GM18508 (cell line): ENCODE data around the gene ANKRD53.
A peak's percentile ranks its signal among the peaks of the same experiment; 100 is the strongest.
"Not testable (repeated sequence)": the region's sequence is repeated elsewhere in the genome, so short reads cannot be mapped to it uniquely, and the experiment has no call there.

ENCODE experiments used
- ATAC-seq: cut with Tn5 transposase; IDR thresholded peaks from one replicate; pipeline ENCODE4 v1.9.1; 2021; ENCODE audit warnings: moderate number of reproducible peaks; ENCODE audit not compliant: insufficient read depth, unreplicated experiment

The ANKRD53 gene

DNA sequence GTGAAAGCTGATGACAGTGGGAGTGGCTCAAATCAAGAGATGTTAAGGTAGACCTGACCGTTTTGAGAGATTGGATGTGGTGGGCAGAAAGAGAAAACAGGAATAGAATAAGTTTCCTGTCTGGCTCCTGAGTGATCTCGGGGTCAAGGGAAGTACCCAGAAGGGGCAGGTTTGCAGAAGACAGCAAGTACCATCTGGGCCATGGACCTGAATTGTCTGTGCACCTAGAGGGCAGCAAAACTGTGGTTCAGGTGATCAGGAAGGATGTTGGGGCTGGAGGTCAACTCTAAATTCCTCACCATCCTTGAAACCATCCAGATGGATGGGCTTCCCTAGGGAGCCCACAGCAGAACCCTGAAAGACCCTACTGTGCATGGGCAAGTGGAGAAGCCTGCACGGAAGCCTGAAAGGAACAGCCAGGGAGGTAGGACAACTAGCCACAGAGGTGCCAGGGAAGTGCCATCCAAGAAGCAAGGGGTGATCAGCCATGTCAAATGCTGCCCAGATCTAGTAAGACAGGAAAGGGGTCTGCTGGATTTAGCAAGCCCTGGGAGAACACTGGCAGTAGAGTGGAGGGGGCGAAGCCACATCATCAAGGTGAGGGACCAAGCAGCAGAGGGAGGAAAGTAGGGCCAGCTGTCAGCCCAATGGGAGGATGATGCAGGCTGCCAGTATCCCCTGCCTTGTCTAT is 8.2 kb downstream of the ANKRD53 start:
- ATAC-seq = no peak

DNA sequence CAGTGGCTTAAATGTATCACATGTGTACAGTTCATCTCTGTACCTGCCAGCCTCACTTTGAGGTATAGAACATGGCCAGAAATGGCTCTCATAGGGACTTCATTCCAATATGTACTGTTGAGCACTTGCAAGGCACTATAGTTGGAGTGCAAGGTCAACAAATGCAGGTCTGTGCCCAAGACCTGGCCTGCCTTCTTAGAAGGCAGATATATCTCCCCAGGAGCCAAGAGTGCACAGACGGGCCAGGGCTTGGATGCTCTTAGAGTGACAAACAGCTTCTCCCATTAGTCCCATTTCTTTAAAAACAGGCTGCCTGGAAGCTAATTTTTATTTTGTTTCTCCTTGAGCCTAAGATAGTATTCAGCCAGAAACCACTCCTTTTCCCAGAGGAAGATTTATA is 9.0 kb downstream of the ANKRD53 start:
- ATAC-seq = no peak

DNA sequence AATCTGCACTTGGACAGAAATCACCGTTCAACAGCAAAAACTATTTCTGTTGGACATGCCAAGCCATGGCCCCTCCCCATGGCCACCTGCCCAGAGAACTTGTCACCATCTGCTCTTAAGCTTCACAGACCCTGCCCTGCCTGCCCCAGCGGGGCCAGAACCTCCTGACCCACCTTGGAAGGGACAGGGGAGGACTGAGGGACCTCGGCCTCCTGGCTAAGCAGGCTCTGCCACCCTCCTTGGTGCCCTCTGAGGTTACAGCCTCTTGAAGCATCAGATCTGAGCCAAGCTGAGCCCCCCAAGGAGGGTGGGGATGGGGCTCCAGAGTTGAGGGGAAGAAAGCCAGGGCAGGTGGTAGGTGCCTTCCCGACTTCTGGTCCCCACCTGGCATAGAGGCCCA is 9.7 kb downstream of the ANKRD53 start:
- ATAC-seq = no peak

DNA sequence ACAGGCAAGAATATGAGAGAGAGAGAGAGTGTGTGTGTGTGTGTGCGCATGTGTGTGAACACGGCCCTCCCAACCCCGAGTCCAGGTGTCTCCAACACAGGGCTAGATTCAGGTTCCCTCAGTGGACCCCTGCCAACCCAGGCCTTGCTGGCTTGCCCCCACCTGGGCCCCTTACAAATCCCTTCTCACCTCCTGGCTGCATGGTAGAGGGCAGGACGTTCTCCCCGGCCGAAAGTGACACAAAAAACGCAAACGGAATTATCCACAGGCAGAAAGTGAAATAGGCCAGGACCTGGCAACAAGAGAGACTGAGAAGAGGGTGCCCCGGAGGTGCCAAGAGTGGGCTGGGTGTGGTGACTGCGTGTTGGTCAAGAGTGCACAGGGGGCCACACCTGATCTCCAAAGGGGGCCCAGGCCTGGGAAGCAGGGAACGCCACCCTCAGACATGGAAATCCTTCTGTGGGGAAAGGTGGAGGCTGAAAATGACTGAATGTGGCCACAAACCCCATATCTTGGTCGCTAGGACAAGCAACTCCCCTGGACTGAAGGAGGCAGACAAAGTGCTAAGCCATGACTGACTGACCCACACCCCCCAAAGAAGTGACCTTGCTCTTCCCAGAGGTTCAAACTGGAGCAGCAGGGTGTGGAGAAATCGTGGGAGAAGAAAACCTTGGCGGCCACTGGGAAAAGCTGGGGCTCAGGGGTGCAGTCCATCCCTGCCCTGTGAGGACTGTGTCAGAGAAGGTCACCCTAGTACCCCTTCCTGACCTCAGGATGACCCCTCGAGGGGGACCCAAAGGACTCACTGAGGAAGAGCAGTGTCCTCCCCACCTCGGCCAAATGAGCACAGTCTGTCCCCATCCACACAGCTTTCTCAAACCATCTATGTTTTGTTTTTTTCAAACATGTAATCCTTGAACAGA is 10.6 kb downstream of the ANKRD53 start:
- ATAC-seq = no peak

DNA sequence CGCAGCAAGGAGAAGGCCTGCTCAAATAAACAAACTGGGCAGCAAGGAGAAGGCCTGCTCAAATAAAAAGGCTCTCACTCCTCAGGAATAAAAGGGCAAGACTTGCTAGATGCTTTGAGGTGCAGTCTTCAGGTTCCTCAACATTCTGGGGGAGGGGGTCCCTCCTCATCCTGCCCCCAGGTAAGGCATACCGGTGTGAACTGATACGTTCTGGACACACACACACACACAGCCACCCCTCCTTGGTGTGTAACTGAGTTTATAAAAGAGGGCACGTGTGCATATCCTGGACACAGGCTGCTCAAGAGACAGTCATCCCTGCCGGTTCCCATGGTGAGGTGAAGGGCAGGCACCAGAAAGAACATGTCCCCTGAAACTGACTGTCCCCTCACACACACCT is 11.8 kb downstream of the ANKRD53 start:
- no peak for ATAC-seq

DNA sequence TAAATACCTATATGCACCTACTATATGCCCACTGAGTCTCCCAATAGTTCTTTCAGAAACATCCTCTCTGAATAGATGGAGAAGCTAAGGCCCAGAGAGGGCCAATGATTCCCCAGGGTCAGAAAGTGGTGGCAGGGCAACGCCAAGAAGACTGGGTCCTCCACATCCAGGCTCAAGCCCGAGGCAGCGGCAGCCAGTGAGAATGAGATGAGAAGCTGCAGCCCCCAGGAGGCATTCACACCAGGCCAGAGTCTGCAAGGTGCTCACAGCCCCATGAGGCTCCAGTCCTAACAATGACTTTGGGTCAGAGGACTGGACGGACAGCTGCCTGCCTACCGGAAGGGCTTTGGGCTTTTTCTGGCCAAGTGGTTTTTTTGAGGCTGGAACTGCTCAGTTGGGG is 12.7 kb downstream of the ANKRD53 start:
- ATAC-seq = no peak

DNA sequence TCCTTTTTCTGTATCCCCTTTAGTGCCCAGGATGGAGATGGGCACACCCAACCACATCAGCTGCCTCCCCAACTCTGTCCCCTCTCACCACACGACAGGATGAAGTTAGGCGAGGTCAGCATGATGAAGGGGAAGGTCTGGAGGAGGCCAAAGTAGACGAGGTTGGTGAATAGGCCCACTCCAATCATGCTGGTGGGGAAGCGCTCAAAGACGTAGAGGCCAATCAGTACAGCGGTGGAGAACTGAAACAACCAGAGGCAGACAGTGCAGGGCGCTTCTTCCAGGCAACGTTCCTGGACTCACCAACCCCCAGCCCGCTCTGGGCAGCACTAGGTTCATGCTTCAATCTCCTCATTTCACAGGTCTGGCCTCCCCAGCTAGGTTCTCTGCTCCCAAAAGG is 13.3 kb downstream of the ANKRD53 start:
- no peak for ATAC-seq

DNA sequence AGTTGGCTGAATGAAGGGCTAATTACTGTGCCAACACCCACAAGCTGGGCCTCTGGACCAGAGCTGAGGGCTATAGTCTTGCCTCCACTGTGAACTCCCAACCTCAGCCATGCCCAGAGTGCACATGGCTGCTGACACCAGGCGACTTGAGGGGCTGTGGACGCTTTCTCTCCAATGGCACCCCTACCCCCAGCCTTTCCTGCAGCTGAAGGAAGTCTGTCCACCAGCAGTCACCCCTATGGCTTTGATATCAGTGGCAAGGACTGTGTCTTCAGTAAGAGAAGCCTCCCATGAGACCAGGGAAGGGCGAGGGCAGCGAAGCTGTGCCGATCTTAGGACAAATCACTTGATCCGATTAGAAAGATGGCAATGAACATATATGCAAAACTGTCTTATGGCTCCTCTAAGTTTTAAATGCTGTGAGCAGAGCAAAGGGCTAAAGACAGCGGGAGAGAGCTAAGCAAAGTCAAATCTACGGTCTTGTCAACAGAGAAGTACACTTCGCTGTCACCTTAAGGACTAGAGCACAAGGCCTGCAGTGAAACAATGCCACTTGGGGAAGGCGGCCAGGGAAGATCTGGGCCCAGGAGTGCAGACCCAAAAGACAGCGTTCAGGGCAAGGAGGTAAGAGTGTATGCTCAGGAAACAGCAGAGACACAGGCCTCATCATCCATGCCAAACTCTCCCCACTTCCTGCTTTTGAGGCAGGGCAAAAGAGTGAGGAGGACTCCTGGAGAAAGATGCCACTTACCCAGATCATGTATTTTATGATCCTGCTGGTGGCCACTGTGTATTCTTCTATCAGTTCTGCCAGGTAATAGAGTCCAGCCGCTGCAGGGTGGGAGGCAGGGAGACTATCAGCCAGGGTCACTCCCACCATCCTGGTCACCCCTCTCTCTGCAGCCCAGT is 14.8 kb downstream of the ANKRD53 start:
- ATAC-seq = no peak

DNA sequence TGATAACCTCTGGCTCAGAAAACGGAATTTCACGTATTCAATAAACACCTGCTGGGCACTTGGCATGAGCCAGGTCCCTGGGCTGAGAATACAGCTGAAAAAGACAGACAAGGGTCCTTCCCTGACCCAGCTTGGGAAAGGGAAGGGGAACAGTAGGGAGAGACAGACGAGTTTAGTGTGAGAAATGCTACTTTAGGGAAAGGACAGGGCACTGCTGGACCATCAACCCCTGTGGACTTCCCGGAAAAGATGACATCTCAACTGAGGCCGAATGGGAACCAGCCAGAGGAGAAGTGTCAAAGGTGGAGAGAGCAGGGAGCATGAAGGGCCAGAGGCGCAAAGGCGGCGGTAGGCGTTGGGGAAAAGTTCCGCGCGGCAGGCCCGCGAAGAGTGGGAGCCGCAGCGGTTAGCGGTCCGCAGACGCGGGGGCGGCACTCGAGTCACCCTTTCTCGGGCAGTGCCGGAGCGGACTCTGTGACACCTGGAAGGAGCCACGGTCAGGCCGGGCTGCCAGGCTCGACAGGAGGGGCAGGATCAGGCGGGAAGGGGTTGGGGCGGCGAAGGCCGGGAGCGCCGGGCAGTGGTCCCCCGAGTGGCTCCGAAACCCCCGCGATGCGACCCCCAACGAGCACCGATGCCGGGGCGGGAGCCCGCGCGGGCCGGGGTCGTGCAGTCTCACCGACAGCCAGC is 15.7 kb downstream of the ANKRD53 start:
- peak; percentile 2 for ATAC-seq

DNA sequence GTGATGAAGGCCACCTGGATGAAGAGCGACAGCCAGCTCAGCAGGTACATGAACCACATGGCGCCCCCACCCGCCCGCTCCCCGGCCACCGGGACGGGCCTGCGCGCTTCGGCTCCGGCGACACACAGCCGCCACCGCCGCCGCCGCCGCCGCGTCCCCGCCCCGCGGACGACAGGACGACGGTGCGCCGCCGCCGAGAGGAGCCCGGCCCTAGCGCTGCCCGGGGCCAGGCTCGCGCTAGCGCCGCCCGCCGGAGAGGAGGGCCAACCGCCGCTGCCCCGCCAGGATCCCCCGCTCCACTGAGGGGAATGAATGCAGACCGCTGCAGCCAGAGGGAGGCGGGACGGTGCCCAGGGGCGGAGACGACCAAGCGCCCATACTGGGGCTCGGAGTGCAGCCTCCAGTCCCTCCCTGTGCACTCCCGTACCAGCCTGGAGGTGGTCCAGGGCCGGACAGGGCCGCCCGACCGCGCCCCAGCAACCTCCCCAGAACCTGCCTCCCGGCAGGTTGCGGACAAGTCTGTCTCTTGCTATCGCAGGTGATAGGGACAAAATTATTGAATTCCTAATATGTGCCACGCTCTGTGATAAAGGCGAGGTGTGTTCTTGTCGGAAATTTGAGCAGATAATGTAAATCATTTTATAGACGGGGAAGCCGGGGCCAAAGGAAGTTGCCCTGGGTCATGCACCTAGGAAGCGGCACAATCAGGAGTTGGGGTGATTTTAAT is 16.4 kb downstream of the ANKRD53 start, which contains the start of gene TEX261:
Gene TEX261, minus strand, starts transcription at position 175 of the 727 bp plus-strand sequence. Its CDS starts 116 bp downstream, at position 59.
- peak; percentile 75 for ATAC-seq

DNA sequence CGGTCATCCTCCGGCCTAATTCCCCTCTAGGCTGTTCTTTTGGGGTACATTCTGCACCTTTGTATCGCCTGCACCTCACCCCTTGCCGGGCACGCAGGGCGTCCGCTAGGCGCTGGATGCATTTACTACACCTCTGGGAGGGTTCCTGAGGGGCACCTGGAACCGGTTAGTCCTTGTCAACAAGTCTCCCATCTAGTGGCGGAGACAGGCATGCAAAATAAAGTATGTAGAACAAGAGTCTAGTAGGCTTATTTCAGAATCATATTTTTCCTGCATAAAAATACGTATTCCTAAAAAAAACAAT is 16.9 kb downstream of the ANKRD53 start:
- ATAC-seq = no peak

DNA sequence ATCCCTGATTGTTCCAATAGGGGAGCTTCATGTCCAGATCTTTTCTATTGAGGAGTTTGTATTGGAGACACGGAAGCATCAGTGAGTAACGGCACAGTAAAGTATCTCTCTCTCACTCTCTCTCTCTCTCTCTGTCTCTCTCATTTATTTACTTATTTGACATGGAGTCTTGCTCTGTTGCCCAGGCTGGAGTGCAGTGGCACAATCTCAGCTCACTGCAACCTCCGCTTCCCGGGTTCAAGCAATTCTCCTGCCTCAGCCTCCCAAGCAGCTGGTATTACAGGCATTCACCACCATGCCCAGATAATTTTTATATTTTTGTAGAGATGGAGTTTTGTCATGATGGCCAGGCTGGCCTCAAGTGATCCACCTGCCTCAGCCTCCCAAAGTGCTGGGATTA is 20.5 kb downstream of the ANKRD53 start:
- not testable (repeated sequence) for ATAC-seq

DNA sequence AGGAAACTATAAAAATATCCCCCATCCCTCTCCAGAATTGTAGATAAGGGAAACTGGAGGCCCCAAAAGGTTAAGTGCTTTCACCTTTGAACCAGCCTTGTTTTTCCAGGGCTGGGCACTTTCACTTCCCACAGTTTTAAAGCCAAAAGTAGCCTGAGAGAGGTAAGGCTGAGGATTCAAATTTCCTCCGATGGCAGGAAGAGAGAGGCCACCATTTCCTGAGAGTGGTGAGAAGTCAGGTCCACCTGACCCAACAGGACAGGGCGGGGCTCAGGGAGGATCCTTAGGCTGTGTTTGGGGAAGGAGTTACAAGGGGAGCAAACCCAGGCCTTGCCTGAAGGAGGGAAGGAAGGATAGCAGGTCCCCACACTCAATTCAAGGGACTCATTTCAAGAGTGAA is 20.9 kb downstream of the ANKRD53 start:
- ATAC-seq = no peak

DNA sequence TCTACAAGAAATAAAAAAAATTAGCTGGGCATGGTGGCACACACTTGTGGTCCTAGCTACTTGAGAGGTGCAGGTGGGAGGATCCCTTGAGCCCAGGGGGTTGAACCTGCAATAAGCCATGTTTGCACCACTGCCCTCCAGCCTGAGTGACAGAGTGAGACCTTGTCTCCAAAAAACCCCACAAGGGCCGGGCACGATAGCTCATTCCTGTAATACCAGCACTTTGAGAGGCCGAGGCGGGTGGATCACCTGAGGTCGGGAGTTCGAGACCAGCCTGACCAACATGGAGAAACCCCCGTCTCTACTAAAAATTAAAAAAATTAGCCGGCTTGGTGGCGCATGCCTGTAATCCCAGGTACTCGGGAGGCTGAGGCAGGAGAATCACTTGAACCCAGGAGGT is 21.5 kb downstream of the ANKRD53 start:
- not testable (repeated sequence) for ATAC-seq

DNA sequence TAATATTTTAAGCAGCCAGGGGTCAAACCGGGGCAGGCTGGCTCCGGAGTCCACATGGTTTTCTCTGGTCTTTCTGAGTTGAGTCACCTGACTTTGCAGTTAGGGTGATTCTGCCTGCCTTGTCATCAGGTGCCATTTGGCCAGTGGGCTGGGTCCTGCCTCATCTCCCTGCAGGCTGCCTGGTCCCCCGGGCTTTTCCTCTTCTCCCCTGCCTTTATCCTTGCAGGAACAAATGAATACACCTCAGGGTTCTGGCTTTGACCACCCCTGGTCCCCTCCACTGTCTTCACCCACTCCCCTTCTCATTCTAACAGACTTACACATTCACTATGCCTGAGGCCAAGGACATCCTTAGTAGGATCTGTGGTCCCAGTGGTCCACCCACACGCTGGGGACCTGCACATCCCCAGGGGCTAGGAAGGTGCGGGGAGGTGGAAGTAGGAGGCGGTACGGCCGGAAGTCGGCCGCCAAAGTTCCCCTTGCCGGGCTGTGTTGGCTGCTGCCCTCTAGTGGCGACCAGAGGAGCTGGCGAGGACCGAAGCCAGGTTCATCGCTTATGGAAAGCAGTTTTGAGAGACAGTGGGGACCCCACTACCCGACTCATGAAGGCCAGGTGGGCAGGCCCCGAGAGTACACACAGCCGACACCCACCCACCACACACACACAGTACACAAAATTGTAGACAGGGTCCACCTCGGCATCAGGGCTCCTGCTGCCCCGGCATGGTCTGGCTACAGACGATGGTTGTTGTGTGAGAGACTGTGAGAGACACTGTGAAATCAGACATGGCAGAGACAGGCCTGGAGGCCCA is 22.6 kb downstream of the ANKRD53 start:
- ATAC-seq = peak; percentile 51

DNA sequence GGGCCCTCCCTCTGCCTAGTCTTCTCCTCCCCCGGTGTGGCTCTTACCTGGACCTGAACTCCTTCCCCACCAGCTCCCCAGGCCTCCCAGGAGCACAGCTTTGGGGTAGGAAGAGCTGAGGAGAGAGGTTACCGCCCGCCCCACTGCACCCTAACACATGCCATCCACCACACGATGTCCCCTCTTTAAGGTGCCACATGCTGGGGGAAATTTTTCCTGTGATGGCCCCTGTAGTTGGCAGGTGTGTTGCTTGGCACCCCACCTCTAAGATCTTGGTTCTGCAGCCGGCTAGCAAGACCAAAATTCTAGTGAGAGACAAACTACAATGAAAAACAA is 23.1 kb downstream of the ANKRD53 start:
- no peak for ATAC-seq

DNA sequence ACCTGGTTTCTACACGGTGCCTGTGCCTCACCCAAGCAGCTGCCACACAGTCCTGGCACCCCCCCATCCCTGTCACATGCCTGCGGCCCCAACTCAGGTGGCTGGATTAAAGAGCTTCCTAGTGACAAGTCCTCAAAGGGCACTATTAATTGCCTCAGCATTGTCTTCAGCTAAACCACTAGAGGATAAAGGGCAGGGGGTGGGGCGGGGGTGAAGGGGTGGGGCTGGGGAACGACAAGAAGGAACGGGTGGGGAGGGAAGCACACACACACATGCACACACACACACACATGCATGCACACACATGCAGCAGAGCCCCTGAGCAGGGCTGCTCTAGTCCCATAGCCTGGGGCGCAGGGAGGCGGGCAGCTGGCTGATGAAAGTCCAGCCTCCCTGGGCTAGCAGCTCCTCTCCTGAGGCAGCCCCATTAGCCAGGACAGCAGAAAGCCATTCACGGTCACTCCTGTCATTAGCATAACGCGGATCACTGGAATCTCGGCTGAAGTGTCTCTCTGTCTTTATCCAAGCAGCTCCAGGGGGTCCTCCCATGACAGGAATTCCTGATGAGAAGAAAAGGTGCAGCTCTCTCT is 23.6 kb downstream of the ANKRD53 start:
- ATAC-seq = no peak

DNA sequence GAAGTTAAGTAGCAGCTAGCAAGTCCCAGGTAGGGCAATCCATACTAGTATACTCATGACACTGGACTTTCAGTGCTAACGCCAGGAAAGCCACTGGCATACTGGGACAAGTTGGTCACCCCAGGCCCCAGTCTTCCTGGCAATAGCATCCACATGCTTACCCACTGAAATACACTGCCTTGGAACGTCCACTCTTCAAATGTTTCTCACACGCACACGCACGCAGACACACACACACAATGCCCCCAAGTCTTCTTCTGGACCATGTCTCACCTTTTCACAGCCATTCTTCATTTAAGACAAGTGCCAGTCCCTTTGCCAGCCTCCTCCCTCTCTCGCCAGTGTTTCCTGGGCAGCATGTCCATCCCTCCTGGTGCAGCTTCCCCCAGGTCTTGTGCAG is 25.0 kb downstream of the ANKRD53 start:
- no peak for ATAC-seq
